ENCODE data around the gene CRB1. TPM values are rescaled to one million over a fixed set of nuclear protein-coding genes. Genes with fewer than 3 reads are reported as not detected.
A peak's percentile ranks its signal among the peaks of the same experiment; 100 is the strongest.

The CRB1 gene
- total RNA-seq, 4 donors from 2014 or later = not detected

GRCh38 chr1:197320991-197321531 is 53.0 kb downstream of the CRB1 start:
- Histone ChIP-seq H3K36me3 (no peaks in the 10 kb centered on the region), H3K4me1 (no peaks in the 10 kb centered on the region), H3K4me3 (no peak overlapping the region), H3K9me3 (no peaks in the 10 kb centered on the region), H3K27ac (no peak overlapping the region), H3K27me3 (no peaks in the 10 kb centered on the region)
- DNase-seq = no peak
- TF ChIP-seq CTCF (IDR thresholded peaks at IDR 0.05) (no peak), POLR2A (IDR thresholded peaks at IDR 0.05) (no peak)

GRCh38 chr1:197321811-197322210 is 53.8 kb downstream of the CRB1 start:
- no peaks in the 10 kb centered on the region for H3K27me3 ChIP-seq
- TF ChIP-seq POLR2A (IDR thresholded peaks at IDR 0.05) = no peak
- TF ChIP-seq CTCF (IDR thresholded peaks at IDR 0.05) = no peak
- H3K27ac ChIP-seq = no peak overlapping the region
- no peak for DNase-seq
- H3K4me1 ChIP-seq = no peaks in the 10 kb centered on the region
- no peaks in the 10 kb centered on the region for H3K36me3 ChIP-seq
- no peak overlapping the region for H3K4me3 ChIP-seq
- no peaks in the 10 kb centered on the region for H3K9me3 ChIP-seq

- Histone ChIP-seq H3K36me3 (no peaks in the 10 kb centered on the region), H3K4me1 (no peaks in the 10 kb centered on the region), H3K27me3 (no peaks in the 10 kb centered on the region), H3K4me3 (no peak overlapping the region), H3K27ac (no peak overlapping the region), H3K9me3 (no peaks in the 10 kb centered on the region)
- no peak for DNase-seq
- no peak for TF ChIP-seq POLR2A (IDR thresholded peaks at IDR 0.05)
- TF ChIP-seq CTCF (IDR thresholded peaks at IDR 0.05) = peak in 5 of 6 experiments; percentile 30 to 47 (median 39)
Measured at GRCh38 chr1:197327776-197328364, 59.8 kb downstream of the CRB1 start.

- no peak overlapping the region for H3K27ac ChIP-seq
- H3K4me3 ChIP-seq = no peak overlapping the region
- H3K36me3 ChIP-seq = no peaks in the 10 kb centered on the region
- no peak for TF ChIP-seq CTCF (IDR thresholded peaks at IDR 0.05)
- no peaks in the 10 kb centered on the region for H3K9me3 ChIP-seq
- H3K4me1 ChIP-seq = no peaks in the 10 kb centered on the region
- DNase-seq = no peak
- H3K27me3 ChIP-seq = no peaks in the 10 kb centered on the region
Measured at GRCh38 chr1:197330213-197330612, 62.2 kb downstream of the CRB1 start.

GRCh38 chr1:197331565-197331964 is 63.5 kb downstream of the CRB1 start:
- TF ChIP-seq CTCF (IDR thresholded peaks at IDR 0.05) (no peak), POLR2A (IDR thresholded peaks at IDR 0.05) (no peak)
- Histone ChIP-seq H3K27me3 (no peaks in the 10 kb centered on the region), H3K36me3 (no peaks in the 10 kb centered on the region), H3K9me3 (no peaks in the 10 kb centered on the region), H3K4me3 (no peak overlapping the region), H3K27ac (no peak overlapping the region), H3K4me1 (no peaks in the 10 kb centered on the region)
- no peak for DNase-seq
